Activated B cell treated with CpG ODN at 0.5 μM for 24 hours (primary cell): ENCODE results near the gene CACNG4. TPM values are rescaled to one million over a fixed set of nuclear protein-coding genes. Genes with fewer than 3 reads are reported as not detected.

ENCODE experiments used
- ATAC-seq: fragments of 200-7000 bp; cut with Tn5 transposase; one replicate; pipeline ENCODE4 v1.10.0; 2021; ENCODE audit warnings: low read depth, mild to moderate bottlenecking, moderate library complexity
- CTCF ChIA-PET: fragments of 350-600 bp; sonication (Branson Sonifier 250); formaldehyde crosslinking; loops from one replicate; lab custom pipeline; 2021; ENCODE audit warnings: antibody characterized with exemption; lab: Charles Lee
- POLR2A ChIA-PET: fragments of 350-600 bp; sonication (Branson Sonifier 250); formaldehyde crosslinking; loops from one replicate; lab custom pipeline; 2021; ENCODE audit warnings: antibody characterized with exemption; lab: Charles Lee
- DNase-seq: peaks from one replicate; pipeline ENCODE4 v3.0.0; 2022
- H3K27ac Mint-ChIP-seq: one replicate; pipeline ENCODE4 v1.8.0; 2020; ENCODE audit warnings: mixed read lengths
- H3K27me3 Mint-ChIP-seq: one replicate; pipeline ENCODE4 v1.8.0; 2021; ENCODE audit warnings: mixed read lengths
- H3K36me3 Mint-ChIP-seq: one replicate; pipeline ENCODE4 v1.8.0; 2021; ENCODE audit warnings: low read depth, mixed read lengths
- H3K4me1 Mint-ChIP-seq: one replicate; pipeline ENCODE4 v1.8.0; 2021; ENCODE audit warnings: mixed read lengths
- H3K4me3 Mint-ChIP-seq: one replicate; pipeline ENCODE4 v1.8.0; 2020; ENCODE audit warnings: mild to moderate bottlenecking, mixed read lengths
- H3K9me3 Mint-ChIP-seq: one replicate; pipeline ENCODE4 v1.8.0; 2020; ENCODE audit warnings: mixed read lengths
- intact Hi-C: fragments of 100-400 bp; cut with micrococcal nuclease; formaldehyde crosslinking; loops from one replicate; pipeline ENCODE4 v1.15.1; 2024
- total RNA-seq: library from RNA; stranded (reverse); gene quantifications from 2 replicates; pipeline ENCODE4 v1.2.3, GENCODE V29; 2022
- TF ChIP-seq, protein P1 (sequence below): fragments of 200-600 bp; IDR thresholded peaks from one replicate; pipeline ENCODE4 v1.8.0; 2022; ENCODE audit warnings: antibody characterized with exemption, mild to moderate bottlenecking

Gene CACNG4
- total RNA-seq, 1 donor from 2014 or later: not detected

DNA sequence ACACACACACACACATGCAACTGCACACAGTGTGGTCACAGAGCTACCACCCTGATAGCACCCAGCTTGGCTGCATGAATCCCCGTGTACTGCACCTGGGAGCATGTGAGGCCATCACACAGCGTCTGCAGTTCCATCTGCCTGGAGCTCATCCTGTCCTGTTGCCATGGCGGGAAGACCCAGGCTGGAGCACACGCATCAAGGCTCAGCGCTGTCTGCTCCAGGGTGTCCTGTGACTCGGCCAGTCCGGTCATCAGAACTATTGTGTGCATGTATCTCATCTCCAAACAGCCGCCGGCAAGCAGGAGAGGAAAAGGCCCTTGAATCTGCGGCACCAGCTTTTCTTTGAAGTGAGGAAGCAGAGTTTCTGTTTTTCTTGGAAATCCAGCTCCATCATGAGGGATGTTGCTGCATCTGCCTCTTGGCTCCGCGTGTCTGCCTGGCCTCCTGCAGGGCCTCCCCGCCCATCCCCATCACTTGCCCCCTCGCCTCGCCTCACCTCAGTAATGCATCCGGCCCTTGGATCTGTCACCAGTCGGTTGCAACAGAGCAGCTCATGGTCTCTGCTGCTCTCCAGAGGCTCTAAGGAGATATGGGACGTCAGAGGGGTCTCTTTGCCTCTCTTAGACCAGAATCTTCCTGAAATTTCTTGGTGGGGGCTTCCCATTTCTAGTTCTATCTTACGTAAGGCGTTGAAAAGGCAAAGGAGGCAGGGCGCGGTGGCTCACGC is 23.7 kb downstream of the CACNG4 start:
- DNase-seq (no peak), ATAC-seq (no peak)
- Mint-ChIP-seq H3K36me3 (no peaks in the 10 kb centered on the region), H3K27me3 (peaks cover 6% of the 10 kb centered on the region), H3K27ac (no peak overlapping the region), H3K9me3 (no peaks in the 10 kb centered on the region), H3K4me3 (no peak overlapping the region), H3K4me1 (no peaks in the 10 kb centered on the region)
- POLR2A ChIA-PET: no interaction called here
- CTCF ChIA-PET: no interaction called here
- TF ChIP-seq, protein P1, sequence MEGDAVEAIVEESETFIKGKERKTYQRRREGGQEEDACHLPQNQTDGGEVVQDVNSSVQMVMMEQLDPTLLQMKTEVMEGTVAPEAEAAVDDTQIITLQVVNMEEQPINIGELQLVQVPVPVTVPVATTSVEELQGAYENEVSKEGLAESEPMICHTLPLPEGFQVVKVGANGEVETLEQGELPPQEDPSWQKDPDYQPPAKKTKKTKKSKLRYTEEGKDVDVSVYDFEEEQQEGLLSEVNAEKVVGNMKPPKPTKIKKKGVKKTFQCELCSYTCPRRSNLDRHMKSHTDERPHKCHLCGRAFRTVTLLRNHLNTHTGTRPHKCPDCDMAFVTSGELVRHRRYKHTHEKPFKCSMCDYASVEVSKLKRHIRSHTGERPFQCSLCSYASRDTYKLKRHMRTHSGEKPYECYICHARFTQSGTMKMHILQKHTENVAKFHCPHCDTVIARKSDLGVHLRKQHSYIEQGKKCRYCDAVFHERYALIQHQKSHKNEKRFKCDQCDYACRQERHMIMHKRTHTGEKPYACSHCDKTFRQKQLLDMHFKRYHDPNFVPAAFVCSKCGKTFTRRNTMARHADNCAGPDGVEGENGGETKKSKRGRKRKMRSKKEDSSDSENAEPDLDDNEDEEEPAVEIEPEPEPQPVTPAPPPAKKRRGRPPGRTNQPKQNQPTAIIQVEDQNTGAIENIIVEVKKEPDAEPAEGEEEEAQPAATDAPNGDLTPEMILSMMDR: no peak
- intact Hi-C loops: no loop called here

- no peak for ATAC-seq
- Mint-ChIP-seq H3K27ac (no peak overlapping the region), H3K36me3 (no peaks in the 10 kb centered on the region), H3K4me1 (no peaks in the 10 kb centered on the region), H3K9me3 (no peaks in the 10 kb centered on the region), H3K4me3 (no peak overlapping the region), H3K27me3 (peaks cover 3% of the 10 kb centered on the region)
- POLR2A ChIA-PET: no interaction called here
- CTCF ChIA-PET: no interaction called here
- DNase-seq: no peak
- intact Hi-C loops: no loop called here
- TF ChIP-seq, protein P1: no peak
Observed at GRCh38 chr17:66989076-66989475, 24.6 kb downstream of the CACNG4 start.

DNA sequence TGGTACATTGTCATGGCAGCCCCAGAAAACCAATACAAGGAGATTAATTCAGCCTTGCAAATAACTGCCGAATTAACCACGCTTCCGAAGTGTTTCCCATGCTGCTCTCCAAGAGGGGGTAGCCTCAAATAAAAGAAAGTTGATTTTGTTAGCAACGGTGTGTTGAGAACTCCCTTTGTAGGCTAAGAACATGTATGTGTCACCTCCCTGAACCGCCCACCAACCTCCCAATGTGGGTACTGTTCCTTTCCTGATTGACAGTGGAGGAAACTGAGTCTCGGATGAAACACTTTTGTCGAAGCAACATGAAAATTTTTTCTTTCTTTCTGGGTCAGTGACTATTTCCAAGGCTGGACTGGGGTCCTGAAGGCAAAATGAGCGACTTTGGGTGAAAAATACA is 25.1 kb downstream of the CACNG4 start:
- Mint-ChIP-seq H3K27me3 (peaks cover 3% of the 10 kb centered on the region), H3K4me1 (no peaks in the 10 kb centered on the region), H3K27ac (no peak overlapping the region), H3K4me3 (no peak overlapping the region), H3K9me3 (no peaks in the 10 kb centered on the region), H3K36me3 (no peaks in the 10 kb centered on the region)
- no peak for DNase-seq
- intact Hi-C loops: no loop called here
- no peak for ATAC-seq
- ChIA-PET CTCF (no interaction called here), POLR2A (no interaction called here)
- TF ChIP-seq, protein P1: no peak

DNA sequence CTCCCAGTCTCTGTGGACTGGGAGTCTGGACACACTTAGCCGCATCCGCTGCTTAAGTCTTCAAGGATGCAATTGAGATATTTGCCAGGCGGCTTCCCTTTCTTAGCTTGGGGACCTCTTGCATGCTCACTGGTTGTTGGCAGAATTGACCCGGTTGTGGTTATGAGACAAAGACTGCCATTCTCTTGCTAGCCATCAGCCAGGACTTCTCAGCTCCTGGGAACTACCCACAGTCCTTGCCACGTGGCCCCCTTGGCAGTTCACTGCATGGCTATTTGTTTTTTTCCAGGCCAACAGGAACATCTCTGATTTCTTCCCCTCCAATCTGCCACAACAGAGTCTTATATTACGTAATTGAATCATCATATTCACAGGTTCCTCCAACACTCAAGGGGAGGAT is 25.5 kb downstream of the CACNG4 start:
- Mint-ChIP-seq H3K4me3 (no peak overlapping the region), H3K27me3 (peaks cover 3% of the 10 kb centered on the region), H3K4me1 (no peaks in the 10 kb centered on the region), H3K9me3 (no peaks in the 10 kb centered on the region), H3K27ac (no peak overlapping the region), H3K36me3 (no peaks in the 10 kb centered on the region)
- TF ChIP-seq, protein P1: no peak
- ChIA-PET CTCF (no interaction called here), POLR2A (no interaction called here)
- DNase-seq: no peak
- no peak for ATAC-seq
- intact Hi-C loops: no loop called here

DNA sequence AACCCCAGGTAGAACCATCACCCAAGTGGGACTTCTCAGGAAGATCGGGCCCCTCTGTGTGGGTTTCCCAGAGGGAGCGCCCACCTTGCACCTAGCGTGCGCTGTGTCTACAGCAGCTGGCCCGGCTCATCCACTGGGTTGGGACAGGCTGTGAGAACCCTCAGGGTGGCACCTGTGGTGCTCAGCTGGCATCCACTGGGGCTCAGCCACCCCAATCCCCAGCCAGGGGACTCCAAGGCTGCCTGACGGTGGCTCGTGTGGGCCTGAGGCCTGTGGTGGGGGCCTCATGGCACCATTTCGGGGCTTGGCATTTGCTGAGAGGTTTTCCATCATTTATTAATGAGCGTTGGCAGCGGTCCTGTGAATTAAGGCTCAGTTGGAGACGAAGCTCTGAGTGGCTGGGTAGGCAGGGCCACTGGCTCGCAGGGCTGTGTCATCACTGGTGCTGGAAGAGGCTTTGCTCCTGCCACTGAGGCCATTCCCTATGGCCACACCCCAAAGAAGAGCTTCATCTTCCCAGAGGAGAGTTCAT is 28.5 kb downstream of the CACNG4 start:
- Mint-ChIP-seq H3K36me3 (no peaks in the 10 kb centered on the region), H3K9me3 (no peaks in the 10 kb centered on the region), H3K27me3 (peaks cover 7% of the 10 kb centered on the region), H3K4me3 (no peak overlapping the region), H3K27ac (no peak overlapping the region), H3K4me1 (no peaks in the 10 kb centered on the region)
- TF ChIP-seq, protein P1: no peak
- CTCF ChIA-PET: no interaction called here
- ATAC-seq (no peak), DNase-seq (no peak)
- intact Hi-C loops: no loop called here
- POLR2A ChIA-PET: no interaction called here
